ENCODE data around the gene HIVEP3.

DNA sequence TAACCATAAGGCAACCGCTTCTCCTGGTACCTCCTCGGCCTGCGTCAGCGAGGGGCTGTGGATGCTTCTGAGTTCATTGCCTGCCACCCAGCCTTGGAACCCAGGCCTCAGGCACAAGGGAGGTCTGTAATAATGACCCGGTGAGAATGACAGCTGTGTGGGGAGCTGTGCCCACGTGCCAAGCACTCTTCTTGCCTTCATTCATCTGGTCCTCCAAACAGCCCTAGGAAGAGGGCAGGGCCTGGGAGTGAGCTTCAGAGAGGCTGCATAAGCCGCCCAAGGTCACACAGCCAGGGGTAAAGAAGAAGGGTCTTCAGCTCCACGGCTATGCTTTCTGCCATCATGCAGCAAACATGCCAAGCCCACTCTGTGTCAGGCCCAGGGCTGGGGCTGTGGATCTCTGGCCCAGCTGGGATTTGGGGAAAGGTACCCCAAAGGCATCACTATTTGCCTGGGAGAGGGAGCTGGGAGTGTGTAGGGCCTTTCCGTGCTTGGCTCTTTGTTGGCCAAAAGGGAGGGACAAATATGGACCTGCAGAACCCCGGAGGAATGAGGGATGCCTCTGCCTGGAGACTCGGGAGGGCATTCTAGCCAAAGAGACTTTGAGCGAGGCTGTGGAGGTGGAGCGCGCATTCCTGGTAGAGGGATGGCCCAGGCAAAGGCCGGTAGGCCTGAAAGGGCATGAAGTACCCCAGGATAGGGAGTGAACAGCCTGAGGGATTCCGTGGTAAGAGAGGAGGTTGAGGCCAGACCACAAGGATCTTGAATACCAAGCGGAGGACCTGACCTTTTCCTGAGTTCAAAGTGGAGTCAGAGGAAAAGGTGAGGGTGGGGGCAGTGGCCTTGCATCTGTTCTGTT lies 424.1 kb downstream of the HIVEP3 start:
- TF ChIP-seq CTCF (IDR thresholded peaks at IDR 0.05) (no peak), EZH2 (IDR thresholded peaks at IDR 0.05; ENCODE audit: borderline replicate concordance, insufficient read depth, low read depth, low read length, poor library complexity, severe bottlenecking) (no peak)
